GM12878 (cell line): ENCODE measurements around the gene RGS6. TPM values are rescaled to one million over a fixed set of nuclear protein-coding genes. Genes with fewer than 3 reads are reported as not detected.

Experiments
- ATAC-seq: fragments of 200-7000 bp; cut with Tn5 transposase; 3 replicates; pipeline ENCODE4 v1.9.1; 2020; ENCODE audit warnings: mild to moderate bottlenecking, moderate library complexity
- BruUV-seq: library from RNA; stranded (reverse); fragments of 400-500 nt; replicated peaks from 2 replicates; lab custom pipeline; 2021; lab: Mats Ljungman, UMichigan
- CTCF ChIA-PET: fragments of 300-600 bp; sonication (Branson Sonifier 250); formaldehyde crosslinking; extraction: SDS; loops from one replicate; lab custom pipeline; 2021; ENCODE audit warnings: inconsistent platforms; lab: Yijun Ruan, JAX
- POLR2A ChIA-PET: fragments of 350-600 bp; formaldehyde crosslinking; extraction: SDS; loops from one replicate; lab custom pipeline; 2021; ENCODE audit warnings: inconsistent platforms; lab: Charles Lee
- RAD21 ChIA-PET: fragments of 300-600 bp; sonication (Branson Sonifier 250); formaldehyde crosslinking; loops from one replicate; lab custom pipeline; 2023; ENCODE audit warnings: antibody characterized with exemption; ENCODE audit not compliant: unreplicated experiment; lab: Charles Lee
- SMC1A ChIA-PET: fragments of 300-600 bp; sonication (Branson Sonifier 250); formaldehyde crosslinking; loops from one replicate; lab custom pipeline; 2023; ENCODE audit not compliant: unreplicated experiment, uncharacterized antibody; lab: Charles Lee
- DNase-seq: peaks from one replicate; pipeline ENCODE4 v3.0.0-alpha.2; 2011; ENCODE audit warnings: low read depth, low spot score
- FAIRE-seq: peaks from 3 replicates; lab custom pipeline; 2011; peaks lifted over from hg19 to GRCh38; lab: Jason Lieb, UNC
- H2AFZ ChIP-seq: 2 replicates; pipeline ENCODE4 v1.6.0; 2011; ENCODE audit warnings: low read depth, low read length, control low read depth; ENCODE audit not compliant: control insufficient read depth
- H3K27ac ChIP-seq: 2 replicates; pipeline ENCODE4 v1.5.1; 2011; ENCODE audit warnings: control low read depth; ENCODE audit not compliant: control insufficient read depth, insufficient read depth
- H3K27me3 ChIP-seq, 2 experiments: replicated peaks in 1 of 2; 2 replicates each; pipeline versions ENCODE4 v1.6.0 to v1.6.1; 2011; ENCODE audit warnings: low read length in 1 of 2; ENCODE audit not compliant: control insufficient read depth in 2 of 2, insufficient read depth in 2 of 2
- H3K36me3 ChIP-seq, 2 experiments: 2 replicates each; pipeline ENCODE4 v1.5.1; 2011; ENCODE audit warnings: low read length in 1 of 2; ENCODE audit not compliant: control insufficient read depth in 2 of 2, insufficient read depth in 2 of 2
- H3K4me1 ChIP-seq: 2 replicates; pipeline ENCODE4 v1.6.1; 2011; ENCODE audit warnings: mild to moderate bottlenecking, low read length, moderate library complexity, mixed read lengths; ENCODE audit not compliant: control insufficient read depth, insufficient read depth
- H3K4me2 ChIP-seq: 2 replicates; pipeline ENCODE4 v1.6.0; 2011; ENCODE audit warnings: control low read depth; ENCODE audit not compliant: control insufficient read depth, insufficient read depth
- H3K4me3 ChIP-seq: fragments of 200-600 bp; sonication (generic); 2 replicates; pipeline ENCODE4 v1.5.1; 2016
- H3K79me2 ChIP-seq: 2 replicates; pipeline ENCODE4 v1.6.0; 2011; ENCODE audit warnings: low read length; ENCODE audit not compliant: control insufficient read depth, insufficient read depth
- H3K9ac ChIP-seq: 2 replicates; pipeline ENCODE4 v1.8.0; 2011; ENCODE audit warnings: low read length, control low read depth, mixed read lengths; ENCODE audit not compliant: control insufficient read depth, insufficient read depth
- H3K9me3 ChIP-seq: replicated peaks from 3 replicates; pipeline ENCODE4 v1.5.1; 2011; ENCODE audit warnings: mild to moderate bottlenecking, low read length; ENCODE audit not compliant: control insufficient read depth, insufficient read depth
- H4K20me1 ChIP-seq: 2 replicates; pipeline ENCODE4 v1.6.0; 2011; ENCODE audit not compliant: control insufficient read depth, insufficient read depth
- CTCF ChIP-seq, 3 experiments: IDR thresholded peaks in 2 of 3; conservative IDR thresholded peaks in 1 of 3; 2 replicates each; pipeline ENCODE4 v1.5.1; 2011; ENCODE audit warnings: low read depth in 3 of 3, low read length in 3 of 3, mild to moderate bottlenecking in 3 of 3, control low read depth in 2 of 3, moderate library complexity in 2 of 3, inconsistent platforms in 1 of 3, mixed read lengths in 1 of 3; ENCODE audit not compliant: control insufficient read depth in 2 of 3, insufficient read depth in 1 of 3; ENCODE audit errors: extremely low read depth in 1 of 3
- JUNB ChIP-seq: IDR thresholded peaks from 2 replicates; pipeline ENCODE4 v1.6.1; 2016; ENCODE audit warnings: antibody characterized with exemption, mild to moderate bottlenecking
- ZNF592 ChIP-seq: fragments of 450-650 bp; IDR thresholded peaks from 2 replicates; pipeline ENCODE4 v1.6.1; 2017; ENCODE audit warnings: mild to moderate bottlenecking, moderate library complexity
- WGBS: methylation state at CpG from one replicate; pipeline ENCODE4 v1.1.6; 2016; ENCODE audit warnings: low lambda C conversion rate; ENCODE audit not compliant: insufficient replicate concordance, insufficient coverage; ENCODE audit errors: missing lambda C conversion rate; 5-methylcytosine and 5-hydroxymethylcytosine counted together
- in situ Hi-C: fragments of 300-500 bp; cut with MboI; formaldehyde crosslinking; loops from 9 replicates; pipeline ENCODE4 v1.14.3; 2018; ENCODE audit warnings: mixed read lengths
- intact Hi-C: fragments of 100-400 bp; cut with micrococcal nuclease; formaldehyde crosslinking; loops from one replicate; pipeline ENCODE4 v1.14.2; 2022; ENCODE audit not compliant: unreplicated experiment
- polyA plus RNA-seq, 11 experiments: library from polyadenylated mRNA; depleted of rRNA in 4 of 11; unstranded in 6 of 11; stranded (reverse) in 5 of 11; fragments of >200 nt; fragmentation: Nextera tagmentation in 4 of 11; fragmentation: Illumina TruSeq in 1 of 11; extraction: Ambion mirVana in 4 of 11; extraction: Trizol in 1 of 11; gene quantifications; 1 replicate in 1 of 11; 2 replicates in 10 of 11; pipeline versions ENCODE4 v1.2.1 to v1.2.3, GENCODE V29; 2011 to 2016; ENCODE audit warnings: inconsistent platforms in 2 of 11, missing spikeins in 2 of 11, low read depth in 1 of 11
- total RNA-seq, 4 experiments: library from RNA; depleted of rRNA in 3 of 4; stranded (reverse); fragments of >200 nt in 3 of 4; fragmentation: Illumina TruSeq in 1 of 4; extraction: Trizol in 1 of 4; gene quantifications; 2 replicates each; pipeline versions ENCODE4 v1.2.1 to v1.2.3, GENCODE V29; 2013 to 2021
- TF ChIP-seq, protein P1 (sequence below): fragments of 450-650 bp; IDR thresholded peaks from 2 replicates; pipeline ENCODE4 v1.6.1; 2017; ENCODE audit warnings: antibody characterized with exemption, mild to moderate bottlenecking, moderate library complexity
- TF ChIP-seq, protein P2 (sequence below): IDR thresholded peaks from 2 replicates; pipeline ENCODE4 v1.6.1; 2012; ENCODE audit warnings: improper control_type of control experiment, low read depth, low read length; ENCODE audit not compliant: insufficient replicate concordance

RGS6 gene
- total and polyA plus RNA-seq, 10 of the 15 experiments (the other 5 are each of a cell fraction or from before 2014, with no cell fraction given): 3.9 to 18.1 (median 12.4) TPM

DNA sequence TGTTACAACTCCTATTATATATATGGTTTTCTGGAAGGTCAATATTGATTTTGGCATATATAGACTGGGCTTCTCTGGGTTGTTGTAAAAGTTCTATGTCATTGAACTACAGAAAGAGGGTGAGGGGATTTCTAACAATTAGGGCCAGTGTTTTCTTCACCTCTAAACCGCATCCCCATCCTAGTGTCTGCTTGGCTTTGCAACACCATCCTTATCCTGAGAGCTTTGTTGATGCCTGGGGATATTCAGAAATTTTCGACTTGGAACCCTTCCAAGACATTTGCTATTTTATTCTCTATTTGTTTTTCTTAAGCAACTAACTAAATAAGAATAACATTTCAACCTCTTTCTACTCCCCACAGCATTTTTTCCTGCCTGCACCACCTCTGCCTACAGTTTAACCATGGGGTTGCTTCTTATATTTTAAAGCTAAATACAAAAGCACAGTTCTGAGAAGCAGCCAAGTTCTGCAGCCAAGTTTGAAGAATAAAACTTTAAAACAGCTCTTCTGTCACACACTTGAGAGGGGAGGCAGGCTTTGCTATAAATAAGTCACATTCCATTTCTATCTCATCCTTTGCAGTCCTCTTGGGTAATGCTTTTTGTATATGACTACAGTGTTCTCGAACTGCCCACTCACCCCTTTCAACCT lies 53.4 kb downstream of the RGS6 start (continued):
- TF ChIP-seq CTCF (IDR thresholded peaks at IDR 0.05 in 2 of 3, conservative IDR thresholded peaks at IDR 0.05 in 1 of 3; ENCODE audit: control insufficient read depth in 2 of 3, extremely low read depth in 1 of 3, insufficient read depth in 1 of 3, low read depth in 3 of 3, low read length in 3 of 3): no peak
- TF ChIP-seq, protein P1, sequence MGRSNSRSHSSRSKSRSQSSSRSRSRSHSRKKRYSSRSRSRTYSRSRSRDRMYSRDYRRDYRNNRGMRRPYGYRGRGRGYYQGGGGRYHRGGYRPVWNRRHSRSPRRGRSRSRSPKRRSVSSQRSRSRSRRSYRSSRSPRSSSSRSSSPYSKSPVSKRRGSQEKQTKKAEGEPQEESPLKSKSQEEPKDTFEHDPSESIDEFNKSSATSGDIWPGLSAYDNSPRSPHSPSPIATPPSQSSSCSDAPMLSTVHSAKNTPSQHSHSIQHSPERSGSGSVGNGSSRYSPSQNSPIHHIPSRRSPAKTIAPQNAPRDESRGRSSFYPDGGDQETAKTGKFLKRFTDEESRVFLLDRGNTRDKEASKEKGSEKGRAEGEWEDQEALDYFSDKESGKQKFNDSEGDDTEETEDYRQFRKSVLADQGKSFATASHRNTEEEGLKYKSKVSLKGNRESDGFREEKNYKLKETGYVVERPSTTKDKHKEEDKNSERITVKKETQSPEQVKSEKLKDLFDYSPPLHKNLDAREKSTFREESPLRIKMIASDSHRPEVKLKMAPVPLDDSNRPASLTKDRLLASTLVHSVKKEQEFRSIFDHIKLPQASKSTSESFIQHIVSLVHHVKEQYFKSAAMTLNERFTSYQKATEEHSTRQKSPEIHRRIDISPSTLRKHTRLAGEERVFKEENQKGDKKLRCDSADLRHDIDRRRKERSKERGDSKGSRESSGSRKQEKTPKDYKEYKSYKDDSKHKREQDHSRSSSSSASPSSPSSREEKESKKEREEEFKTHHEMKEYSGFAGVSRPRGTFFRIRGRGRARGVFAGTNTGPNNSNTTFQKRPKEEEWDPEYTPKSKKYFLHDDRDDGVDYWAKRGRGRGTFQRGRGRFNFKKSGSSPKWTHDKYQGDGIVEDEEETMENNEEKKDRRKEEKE: no peak

GRCh38 chr14:71988476-71988875 lies 56.2 kb downstream of the RGS6 start:
- no peaks in the 10 kb centered on the region for H3K36me3 ChIP-seq
- CTCF ChIA-PET: interaction anchor here (0.7 to 1.2 kb wide), 3 partner anchors 14 to 94 kb away, joined by 3 to 4 read pairs (median 3); no protein-coding TSS in a partner anchor
- intact Hi-C loops: no loop called here
- no peak overlapping the region for H3K27ac ChIP-seq
- WGBS: 72% methylated on average over 5 of the region's 5 CpGs
- H3K4me1 ChIP-seq: no peaks in the 10 kb centered on the region
- no peak overlapping the region for H2AFZ ChIP-seq
- ATAC-seq (no peak), DNase-seq (no peak), FAIRE-seq (no peak)
- H3K9ac ChIP-seq: no peak overlapping the region
- no peak overlapping the region for H3K4me2 ChIP-seq
- in situ Hi-C loops: no loop called here
- BruUV-seq: no TSS peak
- no peaks in the 10 kb centered on the region for H4K20me1 ChIP-seq
- H3K27me3 ChIP-seq: no peaks in the 10 kb centered on the region
- no peaks in the 10 kb centered on the region for H3K79me2 ChIP-seq
- H3K9me3 ChIP-seq: no peaks in the 10 kb centered on the region; the same call in 2 of the 3 replicates
- H3K4me3 ChIP-seq: no peak overlapping the region
- SMC1A ChIA-PET: interaction anchor here (0.6 to 2.2 kb wide), 7 partner anchors 12 to 54 kb away, joined by 3 to 11 read pairs (median 3); no protein-coding TSS in a partner anchor
- POLR2A ChIA-PET: interaction anchor here (6.2 kb wide), 1 partner anchor 10 kb away, joined by 25 read pairs; no protein-coding TSS in a partner anchor
- RAD21 ChIA-PET: no interaction called here
- TF ChIP-seq, protein P2, sequence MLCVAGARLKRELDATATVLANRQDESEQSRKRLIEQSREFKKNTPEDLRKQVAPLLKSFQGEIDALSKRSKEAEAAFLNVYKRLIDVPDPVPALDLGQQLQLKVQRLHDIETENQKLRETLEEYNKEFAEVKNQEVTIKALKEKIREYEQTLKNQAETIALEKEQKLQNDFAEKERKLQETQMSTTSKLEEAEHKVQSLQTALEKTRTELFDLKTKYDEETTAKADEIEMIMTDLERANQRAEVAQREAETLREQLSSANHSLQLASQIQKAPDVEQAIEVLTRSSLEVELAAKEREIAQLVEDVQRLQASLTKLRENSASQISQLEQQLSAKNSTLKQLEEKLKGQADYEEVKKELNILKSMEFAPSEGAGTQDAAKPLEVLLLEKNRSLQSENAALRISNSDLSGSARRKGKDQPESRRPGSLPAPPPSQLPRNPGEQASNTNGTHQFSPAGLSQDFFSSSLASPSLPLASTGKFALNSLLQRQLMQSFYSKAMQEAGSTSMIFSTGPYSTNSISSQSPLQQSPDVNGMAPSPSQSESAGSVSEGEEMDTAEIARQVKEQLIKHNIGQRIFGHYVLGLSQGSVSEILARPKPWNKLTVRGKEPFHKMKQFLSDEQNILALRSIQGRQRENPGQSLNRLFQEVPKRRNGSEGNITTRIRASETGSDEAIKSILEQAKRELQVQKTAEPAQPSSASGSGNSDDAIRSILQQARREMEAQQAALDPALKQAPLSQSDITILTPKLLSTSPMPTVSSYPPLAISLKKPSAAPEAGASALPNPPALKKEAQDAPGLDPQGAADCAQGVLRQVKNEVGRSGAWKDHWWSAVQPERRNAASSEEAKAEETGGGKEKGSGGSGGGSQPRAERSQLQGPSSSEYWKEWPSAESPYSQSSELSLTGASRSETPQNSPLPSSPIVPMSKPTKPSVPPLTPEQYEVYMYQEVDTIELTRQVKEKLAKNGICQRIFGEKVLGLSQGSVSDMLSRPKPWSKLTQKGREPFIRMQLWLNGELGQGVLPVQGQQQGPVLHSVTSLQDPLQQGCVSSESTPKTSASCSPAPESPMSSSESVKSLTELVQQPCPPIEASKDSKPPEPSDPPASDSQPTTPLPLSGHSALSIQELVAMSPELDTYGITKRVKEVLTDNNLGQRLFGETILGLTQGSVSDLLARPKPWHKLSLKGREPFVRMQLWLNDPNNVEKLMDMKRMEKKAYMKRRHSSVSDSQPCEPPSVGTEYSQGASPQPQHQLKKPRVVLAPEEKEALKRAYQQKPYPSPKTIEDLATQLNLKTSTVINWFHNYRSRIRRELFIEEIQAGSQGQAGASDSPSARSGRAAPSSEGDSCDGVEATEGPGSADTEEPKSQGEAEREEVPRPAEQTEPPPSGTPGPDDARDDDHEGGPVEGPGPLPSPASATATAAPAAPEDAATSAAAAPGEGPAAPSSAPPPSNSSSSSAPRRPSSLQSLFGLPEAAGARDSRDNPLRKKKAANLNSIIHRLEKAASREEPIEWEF: no peak
- no peak for TF ChIP-seq ZNF592
- no peak for TF ChIP-seq JUNB
